K562 (cell line): ENCODE results near the gene TERC. TPM values are rescaled to one million over a fixed set of nuclear protein-coding genes. Genes with fewer than 3 reads are reported as not detected.

Experiments
- AFF4 ChIP-seq: sonication (generic); formaldehyde crosslinking; IDR thresholded peaks from 2 replicates; pipeline ENCODE4 v1.8.0; 2023; ENCODE audit warnings: mild to moderate bottlenecking, missing genetic modification reagents
- GATAD2B ChIP-seq: fragments of 450-650 bp; IDR thresholded peaks from 2 replicates; pipeline ENCODE4 v1.6.1; 2017; ENCODE audit warnings: mild to moderate bottlenecking, borderline replicate concordance
- MGA ChIP-seq: fragments of 450-650 bp; IDR thresholded peaks from 2 replicates; pipeline ENCODE4 v1.6.1; 2016; ENCODE audit warnings: mild to moderate bottlenecking, moderate library complexity
- NFIC ChIP-seq: fragments of 450-650 bp; IDR thresholded peaks from 2 replicates; pipeline ENCODE4 v1.6.1; 2017; ENCODE audit warnings: mild to moderate bottlenecking, inconsistent platforms
- NUFIP1 ChIP-seq: fragments of 450-650 bp; IDR thresholded peaks from 2 replicates; pipeline ENCODE4 v1.6.1; 2018; ENCODE audit not compliant: partially characterized antibody
- PKNOX1 ChIP-seq: fragments of 450-650 bp; IDR thresholded peaks from 2 replicates; pipeline ENCODE4 v1.6.1; 2016
- SMARCB1 ChIP-seq: IDR thresholded peaks from 2 replicates; pipeline ENCODE4 v1.6.1; 2011; ENCODE audit warnings: improper control_type of control experiment, low read depth; ENCODE audit not compliant: insufficient read length
- THAP12 ChIP-seq: fragments of 250-450 bp; sonication (Bioruptor Pico); IDR thresholded peaks from 2 replicates; pipeline ENCODE4 v1.9.0; 2021; ENCODE audit warnings: mild to moderate bottlenecking, inconsistent platforms
- ZC3H8 ChIP-seq: fragments of 450-650 bp; IDR thresholded peaks from 2 replicates; pipeline ENCODE4 v1.6.1; 2017
- polyA plus RNA-seq, 8 experiments: library from polyadenylated mRNA; depleted of rRNA in 4 of 8; stranded (reverse) in 5 of 8; unstranded in 3 of 8; fragments of >200 nt; fragmentation: Nextera tagmentation in 2 of 8; fragmentation: Illumina TruSeq in 1 of 8; extraction: Ambion mirVana in 2 of 8; extraction: Trizol in 1 of 8; gene quantifications; 2 replicates each; pipeline versions ENCODE4 v1.2.1 to v1.2.3, GENCODE V29; 2011 to 2014; ENCODE audit warnings: inconsistent platforms in 1 of 8, missing spikeins in 1 of 8
- total RNA-seq, 7 experiments: library from RNA; depleted of rRNA in 6 of 7; stranded (reverse); fragments of >200 nt in 6 of 7; fragmentation: Illumina TruSeq in 2 of 7; extraction: Trizol in 2 of 7; gene quantifications; 2 replicates each; pipeline versions ENCODE4 v1.2.1 to v1.2.3, GENCODE V29; 2011 to 2021; ENCODE audit warnings: low replicate concordance in 1 of 7

The TERC gene
- total and polyA plus RNA-seq, 9 of the 15 experiments (the other 6 are each of a cell fraction or from before 2014, with no cell fraction given): 0.77 to 234 (median 27.9) TPM; not detected in 3

GRCh38 chr3:169764312-169764881, 463 bp downstream of the TERC start (continued):
- 0 out of 2 replicates have a peak, but pooled peaks have one; percentile 31 for TF ChIP-seq MGA
- no peak for TF ChIP-seq GATAD2B
- TF ChIP-seq NFIC: no peak
- TF ChIP-seq NUFIP1: no peak
- peak; percentile 96 for TF ChIP-seq AFF4
- no peak for TF ChIP-seq THAP12 (CRISPR knock-in tag)
- no peak for TF ChIP-seq SMARCB1
- no peak for TF ChIP-seq PKNOX1
- TF ChIP-seq ZC3H8: no peak
